Duodenal mucosa (tissue), 2 donors: ENCODE results near the gene NLRP8.
"Not testable (repeated sequence)": the region's sequence is repeated elsewhere in the genome, so short reads cannot be mapped to it uniquely, and the experiment has no call there.

ENCODE experiments used
- H3K27ac ChIP-seq: one replicate; pipeline ENCODE4 v1.7.0; 2013; ENCODE audit warnings: low read depth, low read length
- H3K27me3 ChIP-seq, 2 donors: one replicate each; pipeline ENCODE4 v1.7.0; 2013; ENCODE audit warnings: low read length in 2 of 2, control low read depth in 1 of 2; ENCODE audit not compliant: insufficient read depth in 2 of 2, control insufficient read depth in 1 of 2
- H3K36me3 ChIP-seq, 2 donors: one replicate each; pipeline ENCODE4 v1.7.0; 2013; ENCODE audit warnings: low read length in 2 of 2, control low read depth in 1 of 2; ENCODE audit not compliant: insufficient read depth in 2 of 2, control insufficient read depth in 1 of 2
- H3K4me1 ChIP-seq, 2 donors: one replicate each; pipeline ENCODE4 v1.7.0; 2013; ENCODE audit warnings: low read length in 2 of 2, control low read depth in 1 of 2; ENCODE audit not compliant: insufficient read depth in 2 of 2, control insufficient read depth in 1 of 2
- H3K4me3 ChIP-seq, 2 donors: one replicate each; pipeline ENCODE4 v1.7.0; 2013; ENCODE audit warnings: low read length in 2 of 2, low read depth in 1 of 2
- H3K9ac ChIP-seq, 2 donors: one replicate each; pipeline ENCODE4 v1.7.0; 2013; ENCODE audit warnings: low read length in 2 of 2, low read depth in 1 of 2
- H3K9me3 ChIP-seq, 2 donors: one replicate each; pipeline ENCODE4 v1.7.0; 2013; ENCODE audit warnings: low read length in 2 of 2, control low read depth in 1 of 2; ENCODE audit not compliant: control insufficient read depth in 1 of 2

NLRP8 gene

GRCh38 chr19:56019325-56019724 is 71.7 kb downstream of the NLRP8 start:
- not testable (repeated sequence) for H3K4me1 ChIP-seq, H3K9ac ChIP-seq, H3K9me3 ChIP-seq, H3K4me3 ChIP-seq, H3K27ac ChIP-seq, H3K27me3 ChIP-seq, H3K36me3 ChIP-seq

- H3K9ac ChIP-seq, H3K36me3 ChIP-seq, H3K9me3 ChIP-seq, H3K4me1 ChIP-seq, H3K27me3 ChIP-seq, H3K27ac ChIP-seq, H3K4me3 ChIP-seq: not testable (repeated sequence)
Observed at GRCh38 chr19:56020355-56020975, 72.8 kb downstream of the NLRP8 start.

GRCh38 chr19:56026769-56027168 is 79.1 kb downstream of the NLRP8 start:
- Histone ChIP-seq H3K4me1 (no peaks in the 10 kb centered on the region), H3K36me3 (no peaks in the 10 kb centered on the region), H3K9me3 (peaks cover 0 to 9% of the 10 kb centered on the region in 2 donors), H3K9ac (no peak overlapping the region), H3K27me3 (no peaks in the 10 kb centered on the region), H3K27ac (no peak overlapping the region), H3K4me3 (no peak overlapping the region)
